22Rv1 (cell line): ENCODE results near the gene MRPL18.

Experiments used
- CTCF ChIP-seq: fragments of 450-650 bp; IDR thresholded peaks from 2 replicates; pipeline ENCODE4 v1.5.1; 2017; ENCODE audit warnings: mild to moderate bottlenecking
- ZFX ChIP-seq: fragments of 450-650 bp; IDR thresholded peaks from 2 replicates; pipeline ENCODE4 v1.6.1; 2017; ENCODE audit warnings: antibody characterized with exemption, borderline replicate concordance

GRCh38 chr6:159790149-159790955, at the start of gene MRPL18:
- no peak for TF ChIP-seq CTCF
- no peak for TF ChIP-seq ZFX
